ENCODE data around the gene TSPAN18.

TSPAN18 gene

GRCh38 chr11:44737245-44738085, 10.7 kb downstream of the TSPAN18 start:
- no peak for DNase-seq (ENCODE audit: low spot score)

GRCh38 chr11:44738791-44739190, 12.0 kb downstream of the TSPAN18 start:
- DNase-seq (ENCODE audit: low spot score) = no peak

GRCh38 chr11:44740967-44741366, 14.2 kb downstream of the TSPAN18 start:
- DNase-seq (ENCODE audit: low spot score) = no peak

GRCh38 chr11:44741976-44742375, 15.2 kb downstream of the TSPAN18 start:
- DNase-seq (ENCODE audit: low spot score) = no peak

GRCh38 chr11:44742508-44743246, 15.9 kb downstream of the TSPAN18 start:
- DNase-seq (ENCODE audit: low spot score) = no peak

- DNase-seq (ENCODE audit: low spot score) = no peak
Observed at GRCh38 chr11:44743326-44743725, 16.6 kb downstream of the TSPAN18 start.

- no peak for DNase-seq (ENCODE audit: low spot score)
Observed at GRCh38 chr11:44743959-44744557, 17.3 kb downstream of the TSPAN18 start.

GRCh38 chr11:44746894-44747293, 20.1 kb downstream of the TSPAN18 start:
- peak; percentile 39 for DNase-seq (ENCODE audit: low spot score)

- DNase-seq (ENCODE audit: low spot score) = no peak
Observed at GRCh38 chr11:44747316-44747715, 20.6 kb downstream of the TSPAN18 start.

GRCh38 chr11:44747836-44748235, 21.1 kb downstream of the TSPAN18 start:
- DNase-seq (ENCODE audit: low spot score) = no peak

- DNase-seq (ENCODE audit: low spot score) = no peak
Observed at GRCh38 chr11:44748606-44749005, 21.8 kb downstream of the TSPAN18 start.

- no peak for DNase-seq (ENCODE audit: low spot score)
Observed at GRCh38 chr11:44749189-44749588, 22.4 kb downstream of the TSPAN18 start.

GRCh38 chr11:44750551-44751465, 24.0 kb downstream of the TSPAN18 start:
- DNase-seq (ENCODE audit: low spot score) = no peak

GRCh38 chr11:44752300-44752699, 25.5 kb downstream of the TSPAN18 start:
- no peak for DNase-seq (ENCODE audit: low spot score)

GRCh38 chr11:44752713-44753112, 26.0 kb downstream of the TSPAN18 start:
- DNase-seq (ENCODE audit: low spot score) = no peak

GRCh38 chr11:44753961-44754645, 27.3 kb downstream of the TSPAN18 start:
- DNase-seq (ENCODE audit: low spot score) = no peak

- DNase-seq (ENCODE audit: low spot score) = no peak
Observed at GRCh38 chr11:44754876-44755555, 28.3 kb downstream of the TSPAN18 start.

- DNase-seq (ENCODE audit: low spot score) = no peak
Observed at GRCh38 chr11:44755556-44756523, 29.1 kb downstream of the TSPAN18 start.

- DNase-seq (ENCODE audit: low spot score) = no peak
Observed at GRCh38 chr11:44758983-44759382, 32.2 kb downstream of the TSPAN18 start.
